Breast epithelium (tissue), 4 donors: Measurements from ENCODE around the gene PRRG1. TPM values are rescaled to one million over a fixed set of nuclear protein-coding genes. Genes with fewer than 3 reads are reported as not detected.
"Not testable (repeated sequence)": the region's sequence is repeated elsewhere in the genome, so short reads cannot be mapped to it uniquely, and the experiment has no call there.

Source experiments
- DNase-seq, 2 donors: peaks; one replicate each; pipeline ENCODE4 v3.0.0-alpha.2; 2019; ENCODE audit warnings: low spot score in 2 of 2
- H3K27ac ChIP-seq, 2 donors: fragments of 200-600 bp; sonication (generic) in 1 of 2; one replicate each; pipeline ENCODE4 v1.5.1; 2016 to 2019; ENCODE audit warnings: mild to moderate bottlenecking in 1 of 2
- H3K27me3 ChIP-seq, 2 donors: fragments of 200-600 bp; sonication (generic) in 1 of 2; one replicate each; pipeline versions ENCODE4 v1.5.1 to v1.6.0; 2017 to 2019; ENCODE audit warnings: control low read depth in 1 of 2, mild to moderate bottlenecking in 1 of 2
- H3K36me3 ChIP-seq: fragments of 200-600 bp; one replicate; pipeline ENCODE4 v1.5.1; 2019
- H3K4me1 ChIP-seq, 2 donors: fragments of 200-600 bp; sonication (generic); one replicate each; pipeline ENCODE4 v1.5.1; 2016 to 2019; ENCODE audit warnings: control low read depth in 1 of 2
- H3K4me3 ChIP-seq, 3 donors: fragments of 200-600 bp; sonication (generic); 1 replicate in 2 of 3; 2 replicates in 1 of 3; pipeline ENCODE4 v1.5.1; 2016 to 2019; ENCODE audit warnings: mild to moderate bottlenecking in 3 of 3, moderate library complexity in 2 of 3
- H3K9me3 ChIP-seq, 2 donors: fragments of 200-600 bp; sonication (generic) in 1 of 2; one replicate each; pipeline ENCODE4 v1.5.1; 2016 to 2019; ENCODE audit warnings: control low read depth in 1 of 2
- CTCF ChIP-seq, 3 donors: fragments of 450-650 bp; IDR thresholded peaks; one replicate each; pipeline ENCODE4 v1.5.1; 2016 to 2017; ENCODE audit warnings: antibody characterized with exemption in 3 of 3, mild to moderate bottlenecking in 3 of 3, moderate library complexity in 3 of 3
- POLR2A ChIP-seq: fragments of 450-650 bp; IDR thresholded peaks from one replicate; pipeline ENCODE4 v1.6.1; 2016; ENCODE audit warnings: antibody characterized with exemption, mild to moderate bottlenecking, moderate library complexity
- POLR2AphosphoS5 ChIP-seq, 3 donors: sonication (generic); formaldehyde crosslinking; IDR thresholded peaks; one replicate each; pipeline ENCODE4 v1.6.1; 2017; ENCODE audit warnings: antibody characterized with exemption in 3 of 3
- intact Hi-C: fragments of 100-400 bp; cut with DNase I; formaldehyde crosslinking; loops from one replicate; pipeline ENCODE4 v1.15.1; 2023; ENCODE audit warnings: low total_unique reads
- total RNA-seq, 3 donors: library from RNA; depleted of rRNA; stranded (reverse); fragments of >200 nt; gene quantifications; one replicate each; pipeline ENCODE4 v1.1.0, GENCODE V29; 2016

The PRRG1 gene
- total RNA-seq, 3 donors from 2014 or later: 12.3 to 15.2 (median 14.7) TPM

GRCh38 chrX:37420185-37420584 lies 71.0 kb downstream of the PRRG1 start:
- H3K4me1 ChIP-seq: no peaks in the 10 kb centered on the region
- intact Hi-C loops: no loop called here
- H3K36me3 ChIP-seq: no peaks in the 10 kb centered on the region
- no peaks in the 10 kb centered on the region for H3K9me3 ChIP-seq
- peaks cover 0 to 7% of the 10 kb centered on the region in 2 donors for H3K27me3 ChIP-seq
- no peak for DNase-seq
- TF ChIP-seq POLR2A (no peak), CTCF (IDR thresholded peaks at IDR 0.05) (no peak), POLR2AphosphoS5 (IDR thresholded peaks at IDR 0.05) (no peak)
- H3K4me3 ChIP-seq: no peak overlapping the region
- H3K27ac ChIP-seq: no peak overlapping the region

GRCh38 chrX:37420756-37421155 lies 71.6 kb downstream of the PRRG1 start:
- Histone ChIP-seq H3K27me3 (peaks cover 0 to 4% of the 10 kb centered on the region in 2 donors), H3K9me3 (no peaks in the 10 kb centered on the region), H3K27ac (no peak overlapping the region), H3K36me3 (no peaks in the 10 kb centered on the region), H3K4me1 (no peaks in the 10 kb centered on the region), H3K4me3 (no peak overlapping the region)
- intact Hi-C loops: no loop called here
- TF ChIP-seq POLR2AphosphoS5 (IDR thresholded peaks at IDR 0.05) (no peak), POLR2A (no peak), CTCF (IDR thresholded peaks at IDR 0.05) (no peak)
- no peak for DNase-seq

GRCh38 chrX:37424000-37424429 lies 74.9 kb downstream of the PRRG1 start:
- Histone ChIP-seq H3K4me1 (no peaks in the 10 kb centered on the region), H3K27ac (no peak overlapping the region), H3K4me3 (no peak overlapping the region), H3K27me3 (no peaks in the 10 kb centered on the region), H3K36me3 (no peaks in the 10 kb centered on the region), H3K9me3 (no peaks in the 10 kb centered on the region)
- intact Hi-C loops: no loop called here
- TF ChIP-seq POLR2A (no peak), CTCF (IDR thresholded peaks at IDR 0.05) (no peak), POLR2AphosphoS5 (IDR thresholded peaks at IDR 0.05) (no peak)
- DNase-seq: no peak

GRCh38 chrX:37425370-37425769 lies 76.2 kb downstream of the PRRG1 start:
- intact Hi-C loops: no loop called here
- Histone ChIP-seq H3K27me3 (no peaks in the 10 kb centered on the region), H3K27ac (no peak overlapping the region), H3K4me1 (no peaks in the 10 kb centered on the region), H3K9me3 (no peaks in the 10 kb centered on the region), H3K36me3 (no peaks in the 10 kb centered on the region), H3K4me3 (no peak overlapping the region)
- no peak for TF ChIP-seq POLR2AphosphoS5 (IDR thresholded peaks at IDR 0.05)
- no peak for TF ChIP-seq CTCF (IDR thresholded peaks at IDR 0.05)
- TF ChIP-seq POLR2A: no peak
- DNase-seq: no peak

- H3K36me3 ChIP-seq, H3K27me3 ChIP-seq, H3K4me1 ChIP-seq, DNase-seq, H3K9me3 ChIP-seq, H3K4me3 ChIP-seq, intact Hi-C loops, H3K27ac ChIP-seq: not testable (repeated sequence)
These were observed 79.8 kb downstream of the PRRG1 start for GRCh38 chrX:37428962-37429361.

GRCh38 chrX:37434362-37434761 lies 85.2 kb downstream of the PRRG1 start:
- Histone ChIP-seq H3K4me3 (no peak overlapping the region), H3K9me3 (no peaks in the 10 kb centered on the region), H3K4me1 (no peaks in the 10 kb centered on the region), H3K36me3 (no peaks in the 10 kb centered on the region), H3K27ac (no peak overlapping the region), H3K27me3 (no peaks in the 10 kb centered on the region)
- DNase-seq: no peak
- no peak for TF ChIP-seq POLR2A
- TF ChIP-seq CTCF (IDR thresholded peaks at IDR 0.05): no peak
- TF ChIP-seq POLR2AphosphoS5 (IDR thresholded peaks at IDR 0.05): no peak
- intact Hi-C loops: no loop called here
